Measurements from ENCODE around the gene CDH7. TPM values are rescaled to one million over a fixed set of nuclear protein-coding genes. Genes with fewer than 3 reads are reported as not detected.

The CDH7 gene
- total RNA-seq, 2 donors from 2014 or later, result 0.54 TPM; not detected in 1

- DNase-seq (ENCODE audit: low spot score) (no peak), ATAC-seq (ENCODE audit: insufficient number of reproducible peaks, low FRiP score, low read depth) (no peak)
- no peak overlapping the region for H3K4me3 ChIP-seq
- no peak for TF ChIP-seq CTCF (IDR thresholded peaks at IDR 0.05)
- no peaks in the 10 kb centered on the region for H3K27me3 ChIP-seq (replicated peaks; ENCODE audit: insufficient read depth)
- no peaks in the 10 kb centered on the region for H3K9me3 ChIP-seq
- no peak overlapping the region for H3K27ac ChIP-seq
- no peaks in the 10 kb centered on the region for H3K36me3 ChIP-seq
- no peaks in the 10 kb centered on the region for H3K4me1 ChIP-seq (ENCODE audit: control insufficient read depth in 1 of 2, low read depth in 2 of 2)
These were observed 146.5 kb downstream of the CDH7 start for GRCh38 chr18:65897292-65897691.

- TF ChIP-seq CTCF (IDR thresholded peaks at IDR 0.05), result no peak
- H3K27me3 ChIP-seq (replicated peaks; ENCODE audit: insufficient read depth), result no peaks in the 10 kb centered on the region
These were observed 150.7 kb downstream of the CDH7 start for GRCh38 chr18:65901522-65901921.

GRCh38 chr18:65906621-65907034 lies 155.8 kb downstream of the CDH7 start:
- H3K36me3 ChIP-seq, result no peaks in the 10 kb centered on the region
- DNase-seq (ENCODE audit: low spot score) (no peak), ATAC-seq (ENCODE audit: insufficient number of reproducible peaks, low FRiP score, low read depth) (no peak)
- H3K4me1 ChIP-seq (ENCODE audit: control insufficient read depth in 1 of 2, low read depth in 2 of 2), result no peaks in the 10 kb centered on the region
- H3K4me3 ChIP-seq, result no peak overlapping the region
- H3K9me3 ChIP-seq, result no peaks in the 10 kb centered on the region
- H3K27ac ChIP-seq, result no peak overlapping the region
- no peaks in the 10 kb centered on the region for H3K27me3 ChIP-seq (replicated peaks; ENCODE audit: insufficient read depth)
- no peak for TF ChIP-seq CTCF (IDR thresholded peaks at IDR 0.05)

More at GRCh38 chr18:65901522-65901921, 150.7 kb downstream of the CDH7 start:
- no peak for DNase-seq (ENCODE audit: low spot score)
- Histone ChIP-seq H3K27ac (no peak overlapping the region), H3K4me1 (ENCODE audit: control insufficient read depth in 1 of 2, low read depth in 2 of 2) (no peaks in the 10 kb centered on the region), H3K36me3 (no peaks in the 10 kb centered on the region), H3K9me3 (no peaks in the 10 kb centered on the region), H3K4me3 (no peak overlapping the region)
- ATAC-seq (ENCODE audit: insufficient number of reproducible peaks, low FRiP score, low read depth), result no peak

- no peak for TF ChIP-seq CTCF (IDR thresholded peaks at IDR 0.05)
- no peak for ATAC-seq (ENCODE audit: insufficient number of reproducible peaks, low FRiP score, low read depth)
- no peak overlapping the region for H3K27ac ChIP-seq
- no peak overlapping the region for H3K4me3 ChIP-seq
- H3K36me3 ChIP-seq, result no peaks in the 10 kb centered on the region
- H3K9me3 ChIP-seq, result no peaks in the 10 kb centered on the region
- H3K4me1 ChIP-seq (ENCODE audit: control insufficient read depth in 1 of 2, low read depth in 2 of 2), result no peaks in the 10 kb centered on the region
- no peaks in the 10 kb centered on the region for H3K27me3 ChIP-seq (replicated peaks; ENCODE audit: insufficient read depth)
- no peak for DNase-seq (ENCODE audit: low spot score)
These were observed 156.5 kb downstream of the CDH7 start for GRCh38 chr18:65907281-65907680.

GRCh38 chr18:65919018-65919417 lies 168.2 kb downstream of the CDH7 start:
- Histone ChIP-seq H3K27ac (no peak overlapping the region), H3K27me3 (replicated peaks; ENCODE audit: insufficient read depth) (no peaks in the 10 kb centered on the region), H3K36me3 (no peaks in the 10 kb centered on the region), H3K4me3 (no peak overlapping the region), H3K9me3 (no peaks in the 10 kb centered on the region), H3K4me1 (ENCODE audit: control insufficient read depth in 1 of 2, low read depth in 2 of 2) (no peaks in the 10 kb centered on the region)
- no peak for ATAC-seq (ENCODE audit: insufficient number of reproducible peaks, low FRiP score, low read depth)
- no peak for DNase-seq (ENCODE audit: low spot score)
- TF ChIP-seq CTCF (IDR thresholded peaks at IDR 0.05), result no peak
